ENCODE results near the gene GOSR1. TPM values are rescaled to one million over a fixed set of nuclear protein-coding genes. Genes with fewer than 3 reads are reported as not detected.
"Not testable (repeated sequence)": the region's sequence is repeated elsewhere in the genome, so short reads cannot be mapped to it uniquely, and the experiment has no call there.

The GOSR1 gene
- total RNA-seq, 3 donors from 2014 or later: 61.7 to 63.5 (median 62.7) TPM

- Mint-ChIP-seq H3K4me3 (no peak overlapping the region), H3K27me3 (ENCODE audit: low read depth) (peaks cover 6% of the 10 kb centered on the region), H3K9me3 (no peaks in the 10 kb centered on the region), H3K4me1 (ENCODE audit: low read depth) (no peaks in the 10 kb centered on the region), H3K36me3 (ENCODE audit: insufficient read depth) (no peaks in the 10 kb centered on the region)
- ATAC-seq: no peak
- no peak for DNase-seq
These were observed 90.3 kb downstream of the GOSR1 start for GRCh38 chr17:30567231-30568116.

GRCh38 chr17:30568117-30568430 is 90.9 kb downstream of the GOSR1 start:
- Mint-ChIP-seq H3K27me3 (ENCODE audit: low read depth) (peaks cover 4% of the 10 kb centered on the region), H3K9me3 (no peaks in the 10 kb centered on the region)

GRCh38 chr17:30569531-30570175 is 92.4 kb downstream of the GOSR1 start:
- DNase-seq; H3K4me3 Mint-ChIP-seq; H3K4me1 Mint-ChIP-seq (ENCODE audit: low read depth); ATAC-seq; H3K36me3 Mint-ChIP-seq (ENCODE audit: insufficient read depth); H3K27me3 Mint-ChIP-seq (ENCODE audit: low read depth); H3K9me3 Mint-ChIP-seq: not testable (repeated sequence)

More at GRCh38 chr17:30568117-30568430, 90.9 kb downstream of the GOSR1 start:
- Mint-ChIP-seq H3K36me3 (ENCODE audit: insufficient read depth) (no peaks in the 10 kb centered on the region), H3K4me1 (ENCODE audit: low read depth) (no peaks in the 10 kb centered on the region), H3K4me3 (no peak overlapping the region)
- no peak for DNase-seq
- ATAC-seq: no peak

DNA sequence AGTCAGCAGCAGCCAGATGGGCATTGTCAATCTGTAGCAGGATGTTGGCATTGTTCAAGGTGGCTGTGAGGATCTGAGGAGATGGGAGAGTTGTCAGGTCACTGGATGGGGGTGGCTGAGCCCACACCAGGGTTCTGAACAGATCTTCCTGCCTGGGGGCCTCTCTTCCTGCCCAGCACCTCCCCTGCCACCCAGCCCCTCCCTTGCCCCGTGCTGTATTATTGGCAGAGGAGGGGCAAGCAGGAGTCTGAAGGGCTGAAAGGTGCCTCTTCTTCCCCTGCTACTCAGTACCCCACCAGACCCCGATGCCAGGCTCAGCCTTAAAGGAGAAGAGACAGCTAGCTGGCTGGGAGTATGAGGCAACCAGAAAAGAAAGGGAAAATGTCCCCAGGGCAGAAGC is 93.0 kb downstream of the GOSR1 start:
- H3K36me3 Mint-ChIP-seq (ENCODE audit: insufficient read depth): no peaks in the 10 kb centered on the region
- DNase-seq (no peak), ATAC-seq (no peak)
- H3K27me3 Mint-ChIP-seq (ENCODE audit: low read depth): peaks cover 6% of the 10 kb centered on the region
- H3K4me3 Mint-ChIP-seq: no peak overlapping the region
- no peaks in the 10 kb centered on the region for H3K9me3 Mint-ChIP-seq
- no peaks in the 10 kb centered on the region for H3K4me1 Mint-ChIP-seq (ENCODE audit: low read depth)

GRCh38 chr17:30570596-30571265 is 93.5 kb downstream of the GOSR1 start:
- H3K36me3 Mint-ChIP-seq (ENCODE audit: insufficient read depth): no peaks in the 10 kb centered on the region
- ATAC-seq (no peak), DNase-seq (no peak)
- H3K9me3 Mint-ChIP-seq: no peaks in the 10 kb centered on the region
- H3K4me3 Mint-ChIP-seq: no peak overlapping the region
- H3K27me3 Mint-ChIP-seq (ENCODE audit: low read depth): peaks cover 6% of the 10 kb centered on the region
- no peaks in the 10 kb centered on the region for H3K4me1 Mint-ChIP-seq (ENCODE audit: low read depth)

DNA sequence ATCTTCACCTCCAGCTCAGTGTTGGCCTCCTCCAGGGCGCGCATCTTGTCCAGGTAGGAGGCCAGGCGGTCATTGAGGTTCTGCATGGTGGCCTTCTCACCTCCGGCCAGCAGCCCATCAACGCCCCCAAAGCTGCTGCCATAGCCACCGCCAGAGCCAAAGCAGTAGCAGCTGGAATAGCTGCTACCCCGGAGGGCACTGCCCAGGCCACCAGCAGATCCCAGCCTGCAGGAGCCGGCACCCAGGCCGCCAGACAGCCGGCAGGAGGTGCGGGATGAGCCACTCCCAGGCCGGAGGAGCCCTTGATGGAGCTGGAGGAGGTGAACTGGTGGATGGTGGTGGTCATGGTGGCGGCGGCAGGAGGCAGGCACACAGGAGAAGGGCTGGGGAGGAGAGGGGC is 94.2 kb downstream of the GOSR1 start:
- DNase-seq; H3K4me1 Mint-ChIP-seq (ENCODE audit: low read depth); H3K36me3 Mint-ChIP-seq (ENCODE audit: insufficient read depth); ATAC-seq; H3K27me3 Mint-ChIP-seq (ENCODE audit: low read depth); H3K4me3 Mint-ChIP-seq; H3K9me3 Mint-ChIP-seq: not testable (repeated sequence)

DNA sequence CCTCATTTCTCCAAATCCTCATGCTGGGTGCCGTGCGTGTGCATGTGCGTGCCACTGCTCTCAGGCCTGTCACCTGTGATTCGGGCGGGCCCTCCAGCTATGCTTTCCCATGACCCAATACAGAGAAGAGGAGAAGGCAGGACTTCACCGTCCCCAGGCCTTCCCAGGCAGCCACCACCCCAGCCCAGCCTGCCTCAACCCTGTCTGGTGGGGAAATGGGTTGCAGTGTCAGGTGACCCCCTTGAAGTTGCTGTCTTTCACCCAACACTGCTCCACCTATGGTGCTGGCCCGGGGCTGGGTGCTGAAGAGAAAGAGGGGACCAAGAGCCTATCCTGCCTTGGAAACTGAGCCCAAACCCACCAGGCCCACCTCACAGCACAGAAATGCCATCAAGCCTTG is 94.7 kb downstream of the GOSR1 start:
- H3K9me3 Mint-ChIP-seq: no peaks in the 10 kb centered on the region
- no peak for DNase-seq
- ATAC-seq: no peak
- no peak overlapping the region for H3K4me3 Mint-ChIP-seq
- no peaks in the 10 kb centered on the region for H3K4me1 Mint-ChIP-seq (ENCODE audit: low read depth)
- no peaks in the 10 kb centered on the region for H3K36me3 Mint-ChIP-seq (ENCODE audit: insufficient read depth)
- peaks cover 6% of the 10 kb centered on the region for H3K27me3 Mint-ChIP-seq (ENCODE audit: low read depth)

GRCh38 chr17:30572651-30573554 is 95.7 kb downstream of the GOSR1 start:
- not testable (repeated sequence) for H3K4me3 Mint-ChIP-seq; H3K9me3 Mint-ChIP-seq; H3K27me3 Mint-ChIP-seq (ENCODE audit: low read depth); DNase-seq; H3K36me3 Mint-ChIP-seq (ENCODE audit: insufficient read depth); H3K4me1 Mint-ChIP-seq (ENCODE audit: low read depth); ATAC-seq

DNA sequence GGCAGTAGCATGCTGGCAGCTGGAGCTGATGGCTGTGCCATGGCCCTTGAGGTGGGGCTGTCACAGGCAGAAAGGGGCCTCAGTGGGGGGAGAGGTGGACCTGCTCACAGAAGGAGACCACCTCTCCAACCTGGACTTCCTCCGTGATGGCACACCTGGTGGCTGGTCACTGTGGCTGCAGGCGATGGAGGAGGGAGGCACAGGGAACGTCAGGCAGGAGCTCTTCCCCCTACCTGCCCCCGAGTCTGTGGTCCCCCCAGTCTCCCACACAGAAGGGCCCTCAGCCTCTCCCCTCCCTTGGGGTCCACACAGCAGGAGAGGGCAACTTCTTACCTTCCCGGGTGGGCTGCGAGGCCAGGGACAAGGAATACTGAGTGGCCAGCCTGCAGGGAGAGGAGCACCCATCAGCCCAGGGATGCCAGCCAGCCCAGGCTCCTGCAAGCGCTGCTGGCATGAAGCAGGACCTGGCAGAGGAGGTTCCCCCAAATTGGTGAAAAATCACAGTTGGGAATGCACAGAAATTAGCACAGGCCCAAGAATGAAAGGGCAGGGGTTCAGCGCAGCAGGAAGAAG is 96.5 kb downstream of the GOSR1 start:
- peaks cover 2% of the 10 kb centered on the region for H3K27me3 Mint-ChIP-seq (ENCODE audit: low read depth)
- H3K4me1 Mint-ChIP-seq (ENCODE audit: low read depth): no peaks in the 10 kb centered on the region
- H3K36me3 Mint-ChIP-seq (ENCODE audit: insufficient read depth): no peaks in the 10 kb centered on the region
- no peak overlapping the region for H3K4me3 Mint-ChIP-seq
- DNase-seq (no peak), ATAC-seq (no peak)
- H3K9me3 Mint-ChIP-seq: no peaks in the 10 kb centered on the region

DNA sequence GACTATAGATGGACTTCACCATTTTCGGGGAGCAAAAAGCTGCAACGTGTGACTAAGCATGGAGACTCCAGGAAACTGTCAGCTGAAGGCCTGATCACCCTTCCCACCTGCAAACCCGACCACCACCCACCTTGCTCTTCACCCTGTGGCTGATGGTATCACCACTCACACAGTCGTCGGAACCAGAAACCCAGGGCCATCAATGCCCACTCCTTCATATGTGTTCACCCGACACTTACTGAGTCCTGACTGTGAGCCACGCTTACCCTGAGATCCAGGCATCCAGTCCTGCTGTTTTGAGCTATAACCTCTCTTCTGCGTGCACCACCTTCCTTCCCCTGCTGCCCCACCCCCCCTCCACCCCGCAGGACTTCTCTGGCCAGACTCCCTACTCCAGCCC is 97.1 kb downstream of the GOSR1 start:
- DNase-seq; H3K4me1 Mint-ChIP-seq (ENCODE audit: low read depth); H3K27me3 Mint-ChIP-seq (ENCODE audit: low read depth); H3K4me3 Mint-ChIP-seq; H3K36me3 Mint-ChIP-seq (ENCODE audit: insufficient read depth); ATAC-seq; H3K9me3 Mint-ChIP-seq: not testable (repeated sequence)

DNA sequence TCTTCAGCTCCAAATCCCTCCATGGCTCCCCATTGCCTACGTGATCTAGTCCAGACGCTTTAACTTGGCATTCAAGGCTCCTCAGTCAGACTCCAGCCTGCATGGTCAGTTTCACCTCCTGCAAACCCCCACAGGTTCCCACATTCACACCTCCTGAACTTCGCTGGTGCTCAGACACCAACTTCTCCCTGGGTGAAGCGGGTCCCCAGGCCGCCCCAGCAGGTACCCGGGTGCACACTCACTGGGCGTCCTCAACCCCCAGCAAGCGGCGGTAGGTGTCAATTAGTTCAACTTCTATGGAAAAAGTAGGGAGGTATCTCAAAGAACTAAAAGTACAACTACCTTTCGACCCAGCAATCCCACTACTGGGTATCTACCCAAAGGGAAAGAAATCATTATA is 97.6 kb downstream of the GOSR1 start:
- H3K4me1 Mint-ChIP-seq (ENCODE audit: low read depth); H3K9me3 Mint-ChIP-seq; H3K27me3 Mint-ChIP-seq (ENCODE audit: low read depth); H3K4me3 Mint-ChIP-seq; DNase-seq; H3K36me3 Mint-ChIP-seq (ENCODE audit: insufficient read depth); ATAC-seq: not testable (repeated sequence)

GRCh38 chr17:30575648-30576325 is 98.6 kb downstream of the GOSR1 start:
- not testable (repeated sequence) for ATAC-seq; H3K4me3 Mint-ChIP-seq; H3K9me3 Mint-ChIP-seq; DNase-seq; H3K4me1 Mint-ChIP-seq (ENCODE audit: low read depth); H3K36me3 Mint-ChIP-seq (ENCODE audit: insufficient read depth); H3K27me3 Mint-ChIP-seq (ENCODE audit: low read depth)

- peaks cover 2% of the 10 kb centered on the region for H3K27me3 Mint-ChIP-seq (ENCODE audit: low read depth)
- H3K36me3 Mint-ChIP-seq (ENCODE audit: insufficient read depth): no peaks in the 10 kb centered on the region
- no peak for ATAC-seq
- no peaks in the 10 kb centered on the region for H3K4me1 Mint-ChIP-seq (ENCODE audit: low read depth)
- H3K4me3 Mint-ChIP-seq: no peak overlapping the region
- H3K9me3 Mint-ChIP-seq: no peaks in the 10 kb centered on the region
- no peak for DNase-seq
These were observed 99.2 kb downstream of the GOSR1 start for GRCh38 chr17:30576326-30576861.

All from activated T-cell treated with anti-CD3 and anti-CD28 coated beads, Interleukin-2, amount 50 U/mL, for 4 hours (primary cell).